Nephron (organoid): Measurements from ENCODE around the gene ITPRID1.
A peak's percentile ranks its signal among the peaks of the same experiment; 100 is the strongest.

Experiments
- H3K27ac Mint-ChIP-seq, 3 experiments: 2 replicates each; pipeline ENCODE4 v1.8.0; 2020; ENCODE audit warnings: mixed read lengths in 3 of 3, mild to moderate bottlenecking in 2 of 3, moderate library complexity in 1 of 3
- H3K27me3 Mint-ChIP-seq: 2 replicates; pipeline ENCODE4 v1.8.0; 2021; ENCODE audit warnings: low read depth, mild to moderate bottlenecking, moderate library complexity, mixed read lengths
- H3K36me3 Mint-ChIP-seq: 2 replicates; pipeline ENCODE4 v1.8.0; 2020; ENCODE audit warnings: low read depth, mixed read lengths
- H3K4me1 Mint-ChIP-seq: 2 replicates; pipeline ENCODE4 v1.8.0; 2020; ENCODE audit warnings: mixed read lengths
- H3K4me3 Mint-ChIP-seq, 3 experiments: 2 replicates each; pipeline ENCODE4 v1.8.0; 2020; ENCODE audit warnings: mild to moderate bottlenecking in 3 of 3, mixed read lengths in 3 of 3, moderate library complexity in 2 of 3
- H3K9me3 Mint-ChIP-seq: 2 replicates; pipeline ENCODE4 v1.8.0; 2020; ENCODE audit warnings: mixed read lengths
- CTCF ChIP-seq, 3 experiments: fragments of 200-600 bp; sonication (generic); IDR thresholded peaks; one replicate each; pipeline ENCODE4 v1.5.0; 2021; ENCODE audit warnings: antibody characterized with exemption in 3 of 3; ENCODE audit not compliant: unreplicated experiment in 3 of 3

The ITPRID1 gene

DNA sequence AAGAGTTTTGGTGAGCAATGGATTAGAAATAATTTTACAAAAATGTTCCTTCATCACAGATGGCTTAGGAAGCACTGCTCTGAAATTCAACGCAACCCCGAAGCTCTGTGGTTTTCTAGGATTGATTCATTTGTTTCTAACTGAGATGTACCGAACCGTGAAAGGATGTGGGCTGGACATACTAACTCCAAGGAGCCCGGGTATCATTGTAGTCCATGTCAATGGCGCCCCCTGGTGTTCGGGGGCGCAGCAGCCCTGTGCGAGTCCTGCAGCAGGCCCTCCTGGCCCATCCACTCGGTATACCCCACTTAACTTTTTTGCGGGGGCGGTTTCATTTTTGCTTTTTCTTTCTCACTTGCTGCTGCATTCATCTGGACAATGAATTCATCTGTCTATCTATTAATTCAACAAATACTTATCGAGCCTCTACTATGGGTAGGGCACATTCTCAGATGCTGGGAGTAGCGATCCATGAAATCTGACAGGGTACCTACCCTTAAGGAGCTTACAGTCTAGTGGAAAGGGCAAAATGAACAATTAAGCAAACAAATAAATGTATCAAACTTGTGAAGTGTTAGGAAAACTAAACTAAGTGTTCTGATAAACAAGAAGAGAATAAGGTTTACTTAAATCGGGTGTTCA lies 25.2 kb upstream of the ITPRID1 start:
- peak; percentile 18 to 33 (median 19) for TF ChIP-seq CTCF (IDR thresholded peaks at IDR 0.05; ENCODE audit: unreplicated experiment in 3 of 3)
- H3K27me3 Mint-ChIP-seq: peaks cover 10% of the 10 kb centered on the region
- H3K36me3 Mint-ChIP-seq: no peaks in the 10 kb centered on the region
- peaks cover 13% of the 10 kb centered on the region for H3K9me3 Mint-ChIP-seq
- no peak overlapping the region for H3K27ac Mint-ChIP-seq
- H3K4me1 Mint-ChIP-seq: peaks cover 10% of the 10 kb centered on the region
- H3K4me3 Mint-ChIP-seq: no peak overlapping the region

DNA sequence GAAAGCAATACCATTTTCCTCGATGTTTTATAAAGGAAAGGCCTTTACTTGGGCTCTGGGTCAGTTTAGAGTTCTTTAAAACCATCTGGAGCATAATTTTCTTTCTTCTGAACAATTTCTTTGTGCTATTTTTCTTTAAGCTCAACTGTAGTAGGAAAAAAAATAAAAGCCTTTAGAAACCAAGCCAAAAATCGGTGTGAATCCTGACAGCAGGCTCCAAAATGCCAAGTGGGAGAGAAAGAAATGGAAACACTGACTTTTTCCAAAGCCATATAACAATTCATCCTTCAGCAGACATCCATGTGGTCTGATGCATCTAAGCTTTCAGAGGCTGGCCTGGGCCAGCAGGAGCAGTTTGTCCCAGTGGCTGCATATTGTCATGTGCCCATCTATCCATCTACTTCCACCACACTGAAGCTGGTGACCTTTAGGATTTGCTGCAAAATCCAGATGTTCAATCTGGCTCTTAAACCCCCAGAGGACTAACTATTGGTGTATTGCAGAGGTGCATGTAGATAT lies 23.0 kb upstream of the ITPRID1 start:
- H3K9me3 Mint-ChIP-seq: peaks cover 10% of the 10 kb centered on the region
- H3K4me3 Mint-ChIP-seq: no peak overlapping the region
- H3K27me3 Mint-ChIP-seq: peaks cover 10% of the 10 kb centered on the region

GRCh38 chr7:31492086-31492485 lies 21.8 kb upstream of the ITPRID1 start:
- no peak overlapping the region for H3K27ac Mint-ChIP-seq
- H3K4me3 Mint-ChIP-seq: no peak overlapping the region
- TF ChIP-seq CTCF (IDR thresholded peaks at IDR 0.05; ENCODE audit: unreplicated experiment in 3 of 3): no peak
- peaks cover 15% of the 10 kb centered on the region for H3K27me3 Mint-ChIP-seq
- H3K36me3 Mint-ChIP-seq: no peaks in the 10 kb centered on the region
- peaks cover 17% of the 10 kb centered on the region for H3K4me1 Mint-ChIP-seq
- peaks cover 4% of the 10 kb centered on the region for H3K9me3 Mint-ChIP-seq

More for the DNA sequence above, 23.0 kb upstream of the ITPRID1 start:
- no peaks in the 10 kb centered on the region for H3K36me3 Mint-ChIP-seq
- TF ChIP-seq CTCF (IDR thresholded peaks at IDR 0.05; ENCODE audit: unreplicated experiment in 3 of 3): no peak
- H3K4me1 Mint-ChIP-seq: peaks cover 17% of the 10 kb centered on the region
- peak overlapping the region in 1 of 3 experiments; percentile 18 for H3K27ac Mint-ChIP-seq

GRCh38 chr7:31493714-31494181 lies 20.1 kb upstream of the ITPRID1 start:
- Mint-ChIP-seq H3K4me3 (no peak overlapping the region), H3K27ac (no peak overlapping the region), H3K9me3 (peaks cover 2% of the 10 kb centered on the region), H3K27me3 (peaks cover 16% of the 10 kb centered on the region), H3K4me1 (peaks cover 24% of the 10 kb centered on the region), H3K36me3 (no peaks in the 10 kb centered on the region)
- TF ChIP-seq CTCF (IDR thresholded peaks at IDR 0.05; ENCODE audit: unreplicated experiment in 3 of 3): no peak

- peaks cover 24% of the 10 kb centered on the region for H3K4me1 Mint-ChIP-seq
- peaks cover 2% of the 10 kb centered on the region for H3K9me3 Mint-ChIP-seq
- TF ChIP-seq CTCF (IDR thresholded peaks at IDR 0.05; ENCODE audit: unreplicated experiment in 3 of 3): no peak
- H3K4me3 Mint-ChIP-seq: no peak overlapping the region
- H3K27me3 Mint-ChIP-seq: peaks cover 10% of the 10 kb centered on the region
- H3K27ac Mint-ChIP-seq: no peak overlapping the region
- H3K36me3 Mint-ChIP-seq: no peaks in the 10 kb centered on the region
Observed at GRCh38 chr7:31494421-31494820, 19.5 kb upstream of the ITPRID1 start.

- no peak overlapping the region for H3K4me3 Mint-ChIP-seq
- no peaks in the 10 kb centered on the region for H3K9me3 Mint-ChIP-seq
- H3K36me3 Mint-ChIP-seq: no peaks in the 10 kb centered on the region
- TF ChIP-seq CTCF (IDR thresholded peaks at IDR 0.05; ENCODE audit: unreplicated experiment in 3 of 3): no peak
- peaks cover 10% of the 10 kb centered on the region for H3K27me3 Mint-ChIP-seq
- no peak overlapping the region for H3K27ac Mint-ChIP-seq
- H3K4me1 Mint-ChIP-seq: peaks cover 20% of the 10 kb centered on the region
Observed at GRCh38 chr7:31495653-31496052, 18.2 kb upstream of the ITPRID1 start.
